Body of pancreas (tissue), 4 donors: ENCODE results near the gene HPSE2.

Experiments
- CTCF ChIP-seq, 7 experiments: fragments of 450-650 bp in 4 of 7; fragments of 200-600 bp in 3 of 7; sonication (generic) in 3 of 7; IDR thresholded peaks; one replicate each; pipeline ENCODE4 v1.5.1; 2016 to 2019; ENCODE audit warnings: antibody characterized with exemption in 7 of 7
- POLR2A ChIP-seq, 3 donors: fragments of 450-650 bp; IDR thresholded peaks; one replicate each; pipeline ENCODE4 v1.6.1; 2016; ENCODE audit warnings: antibody characterized with exemption in 3 of 3, mild to moderate bottlenecking in 2 of 3

GRCh38 chr10:98814470-98814869 is 421.2 kb downstream of the HPSE2 start:
- TF ChIP-seq CTCF (IDR thresholded peaks at IDR 0.05) (no peak), POLR2A (IDR thresholded peaks at IDR 0.05) (no peak)
